ENCODE data around the gene TSFM. TPM values are rescaled to one million over a fixed set of nuclear protein-coding genes. Genes with fewer than 3 reads are reported as not detected.
A peak's percentile ranks its signal among the peaks of the same experiment; 100 is the strongest.

TSFM gene
- total RNA-seq, 1 donor from 2014 or later, result 47.7 TPM

DNA sequence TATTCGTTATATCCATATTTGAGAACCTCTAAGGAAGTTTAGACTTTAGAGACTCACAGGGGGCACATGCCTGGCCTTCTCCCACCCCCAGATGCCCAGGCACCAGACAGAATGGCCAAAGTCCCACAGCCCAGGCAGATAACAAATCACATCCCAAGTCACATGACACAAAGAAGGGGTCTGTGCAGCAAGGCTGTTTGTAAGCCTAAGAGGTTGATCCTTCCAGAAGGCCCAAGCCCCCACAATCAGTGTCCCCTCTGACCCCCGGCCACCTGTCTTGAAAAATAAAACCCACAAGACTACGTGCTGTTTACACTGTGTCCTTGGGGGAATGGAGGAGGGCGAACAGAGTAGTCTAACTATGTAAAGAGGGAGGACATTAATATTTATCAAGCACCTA is 58.9 kb downstream of the TSFM start:
- intact Hi-C loops (cut with DNase I), result no loop called here
- DNase-seq (ENCODE audit: low spot score), result no peak

DNA sequence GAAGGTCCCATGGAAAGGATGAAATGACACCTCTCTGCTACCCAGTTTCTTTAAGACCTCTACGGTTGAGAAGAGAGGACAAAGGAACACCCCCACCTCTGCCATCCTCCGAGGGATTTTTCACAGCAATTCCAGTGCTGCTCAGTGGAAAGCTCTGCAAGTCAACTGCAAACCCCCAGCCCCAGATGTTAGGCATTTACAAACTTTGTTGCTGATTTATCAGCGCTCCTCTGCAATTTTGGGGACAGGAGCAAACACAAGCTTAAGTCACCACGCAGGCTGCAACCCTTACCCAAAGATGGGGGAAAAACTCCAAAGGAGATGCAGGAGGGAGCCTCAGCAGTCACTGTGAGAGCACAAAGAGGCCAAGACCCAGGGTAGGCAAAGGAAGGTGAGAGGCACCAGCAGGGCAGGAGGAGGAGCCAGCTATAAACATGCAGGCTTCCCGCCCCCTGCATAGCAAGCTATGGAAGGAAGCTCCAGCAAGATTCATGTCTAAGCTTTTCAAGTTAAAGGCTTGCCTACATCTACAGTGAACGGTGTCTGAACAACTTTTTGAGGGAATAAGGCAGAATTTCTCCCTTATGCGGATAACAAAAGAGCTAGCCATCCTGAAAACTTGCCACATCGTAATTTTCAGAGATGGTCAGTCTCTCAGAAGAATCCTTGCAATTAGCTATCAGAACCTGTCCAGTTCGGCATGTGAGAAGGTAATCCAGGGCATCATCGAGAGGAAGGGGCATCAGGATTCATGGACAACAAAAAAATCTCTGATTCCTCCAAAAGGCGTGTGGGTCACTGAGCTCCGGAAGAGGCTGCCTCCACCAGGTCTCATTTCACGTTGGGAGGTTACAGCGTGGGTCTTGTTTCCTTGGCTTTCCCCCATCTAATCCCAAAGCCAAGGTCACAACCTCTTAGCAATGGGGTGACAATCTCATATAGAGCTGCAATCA is 60.0 kb downstream of the TSFM start:
- DNase-seq (ENCODE audit: low spot score), result no peak
- intact Hi-C loops (cut with DNase I), result no loop called here

DNA sequence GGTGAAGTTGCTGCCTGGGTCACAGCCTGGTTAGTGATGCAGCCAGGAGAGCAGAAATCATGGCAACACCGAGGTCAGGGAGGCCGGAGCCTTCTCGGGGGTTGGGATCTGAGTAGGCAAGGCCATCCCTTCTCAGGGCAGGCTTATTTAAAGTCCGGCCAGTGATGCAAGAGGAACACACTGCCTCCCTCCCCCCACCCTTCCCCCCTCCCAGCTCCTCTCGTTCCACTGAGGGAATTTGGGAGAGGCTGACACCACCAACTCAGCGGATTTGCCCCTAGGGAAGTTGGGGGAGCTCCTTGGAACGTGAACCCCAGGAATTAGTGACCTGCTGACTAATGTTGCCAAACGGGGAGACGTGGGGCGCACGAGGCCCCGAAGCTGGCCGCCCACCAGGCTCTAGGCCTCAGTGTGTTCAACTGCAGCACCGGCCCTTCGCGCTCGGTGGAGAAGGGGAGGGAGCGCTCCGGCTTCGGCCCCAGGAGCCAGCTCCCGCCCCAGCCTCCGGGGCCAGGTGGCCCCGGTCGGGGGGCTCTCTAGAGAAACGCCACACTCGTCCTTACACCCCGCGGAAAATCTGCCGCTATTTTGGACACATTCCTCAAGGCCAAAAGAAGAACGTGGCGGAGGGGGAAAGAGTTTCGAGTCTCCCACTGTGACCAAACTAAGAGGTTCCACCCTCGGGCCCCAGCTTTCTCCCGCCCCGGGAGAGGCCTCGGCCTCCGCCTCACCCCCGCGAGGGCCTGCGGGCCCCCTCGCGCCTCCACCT is 62.3 kb downstream of the TSFM start:
- intact Hi-C loops (cut with DNase I), result no loop called here
- DNase-seq (ENCODE audit: low spot score), result peak; percentile 89

DNA sequence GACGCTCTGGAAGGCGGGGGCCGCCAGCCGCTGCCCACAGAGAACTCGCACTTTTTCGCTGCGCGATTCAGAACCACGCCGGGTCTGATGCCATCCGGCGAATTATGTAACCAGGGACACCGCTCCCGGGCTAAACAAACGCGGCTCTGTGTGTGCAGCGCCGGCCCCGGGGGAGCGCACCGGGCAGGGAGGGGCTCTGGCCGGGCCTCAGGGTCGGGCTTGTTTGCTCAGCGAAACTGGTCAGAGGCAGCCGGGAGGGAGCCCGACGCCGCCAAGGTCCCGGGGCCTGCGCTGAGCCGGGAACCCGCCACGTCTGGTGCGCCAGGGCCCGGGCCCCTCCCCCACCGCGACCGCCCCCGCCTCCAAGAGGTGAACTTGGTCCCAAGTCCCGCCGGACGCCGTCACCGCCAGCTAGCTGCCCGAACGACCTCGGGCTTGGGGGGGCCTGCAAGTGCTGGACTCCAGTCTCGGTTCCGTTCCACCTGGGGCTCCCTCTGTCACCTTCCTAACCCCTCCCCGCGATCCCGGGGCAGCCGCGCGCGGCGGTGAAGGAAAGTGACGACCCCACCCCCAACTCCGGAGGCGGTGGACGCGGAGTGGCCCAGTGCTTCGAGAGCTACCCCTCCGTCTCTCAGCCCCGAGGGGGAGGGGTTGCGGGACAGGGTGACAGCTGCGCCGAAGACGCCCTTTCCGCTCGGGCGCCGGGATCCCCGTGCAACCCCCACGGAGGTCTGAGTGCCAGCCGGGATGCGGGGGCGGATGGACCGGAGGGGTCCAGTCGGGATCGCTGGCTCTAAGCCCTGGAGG is 63.1 kb downstream of the TSFM start:
- DNase-seq (ENCODE audit: low spot score), result peak; percentile 89
- intact Hi-C loops (cut with DNase I), result loop anchor here (2.0 kb wide), 3 partner anchors 19 to 51 kb away; no protein-coding TSS in a partner anchor

DNA sequence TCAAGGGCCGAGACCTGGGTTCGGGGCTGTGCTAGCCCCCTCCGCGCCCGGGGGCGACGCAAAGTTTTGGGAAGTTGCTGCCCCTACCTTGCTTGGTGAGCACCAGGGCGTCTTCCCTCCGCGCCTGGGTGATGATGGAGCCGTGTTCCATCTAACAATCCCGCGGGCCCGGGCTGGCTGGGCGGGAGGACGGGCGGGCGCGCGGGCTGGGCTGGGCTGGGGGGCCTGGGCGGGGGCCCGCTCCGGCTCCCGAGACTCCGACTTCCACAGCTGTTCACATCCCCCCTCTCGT is 63.6 kb downstream of the TSFM start:
- intact Hi-C loops (cut with DNase I), result loop anchor here (2.0 kb wide), 3 partner anchors 19 to 51 kb away; no protein-coding TSS in a partner anchor
- no peak for DNase-seq (ENCODE audit: low spot score)

DNA sequence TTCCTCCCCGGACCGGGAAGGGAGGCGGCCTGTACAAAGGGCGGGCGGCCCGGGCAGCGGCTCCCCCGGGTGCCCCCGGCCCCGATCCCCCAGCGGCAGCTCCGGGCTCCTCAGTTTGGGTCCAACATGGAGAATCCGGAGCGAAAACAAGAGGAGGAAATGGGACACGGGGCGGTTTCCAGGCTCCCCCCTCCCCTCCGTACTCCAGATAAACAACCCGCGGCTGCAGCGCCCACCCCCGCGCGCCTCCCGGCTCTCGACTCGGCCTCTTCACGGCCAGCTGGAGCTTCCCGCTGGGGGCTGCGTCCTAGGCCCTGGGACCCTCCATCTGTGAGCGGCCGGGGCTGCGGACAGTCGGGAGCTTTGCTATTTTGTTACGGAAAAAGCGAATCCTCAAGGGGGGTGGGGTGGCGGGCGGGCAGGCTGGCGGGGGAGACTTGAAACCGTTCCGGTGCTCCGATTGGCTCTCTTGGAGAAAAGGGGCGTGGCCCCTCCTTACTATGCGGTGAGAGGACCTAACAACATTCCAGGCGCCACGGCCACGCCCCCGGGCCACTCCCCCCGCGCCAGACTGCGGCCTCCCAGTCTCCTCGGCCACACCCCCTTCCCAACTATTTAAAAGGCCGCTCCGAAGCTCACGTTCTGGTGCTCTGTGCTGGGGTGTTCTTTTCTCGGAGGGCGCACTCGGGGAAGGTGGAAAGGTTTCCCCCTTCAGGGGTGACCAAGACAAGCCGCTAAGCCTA is 64.2 kb downstream of the TSFM start, which contains the start of gene CTDSP2:
TSS of gene CTDSP2 (minus strand) at position 153 of the 743 bp plus-strand sequence. CDS start 294 bp downstream, outside the sequence.
- peak; percentile 100 for DNase-seq (ENCODE audit: low spot score)
- intact Hi-C loops (cut with DNase I), result loop anchor here (2.0 kb wide), 3 partner anchors 18 to 50 kb away; no protein-coding TSS in a partner anchor

Small RNA genes within 50 kb of the gene (microRNA-seq; reads per million reads assigned to microRNA genes)
- 81.0 reads per million, percentile 55 among the genes with 10 or more reads in this experiment for gene MIR26A2
- not detected for gene MIR6759

Other genes with a start within 250 kb of the TSFM start
- gene DCTN2, start 235.6 kb upstream of the TSFM start, total RNA-seq, result 100 TPM
- gene KIF5A, start 232.7 kb upstream of the TSFM start, total RNA-seq, result 0.22 TPM
- gene PIP4K2C, start 191.6 kb upstream of the TSFM start, total RNA-seq, result 17.9 TPM
- gene DTX3, start 178.0 kb upstream of the TSFM start, total RNA-seq, result 31.0 TPM
- 15.0 TPM for gene ARHGEF25, start 171.4 kb upstream of the TSFM start, total RNA-seq
- gene B4GALNT1, start 149.6 kb upstream of the TSFM start, total RNA-seq, result 11.1 TPM
- gene OS9, start 88.7 kb upstream of the TSFM start, total RNA-seq, result 133 TPM
- gene AGAP2, start 44.0 kb upstream of the TSFM start, total RNA-seq, result 6.1 TPM
- 25.1 TPM for gene TSPAN31, start 37.7 kb upstream of the TSFM start, total RNA-seq
- gene CDK4, start 30.5 kb upstream of the TSFM start, total RNA-seq, result 46.3 TPM
- 13.1 TPM for gene MARCHF9, start 27.7 kb upstream of the TSFM start, total RNA-seq
- 0.24 TPM for gene CYP27B1, start 15.7 kb upstream of the TSFM start, total RNA-seq
- 13.3 TPM for gene METTL1, start 10.7 kb upstream of the TSFM start, total RNA-seq
- gene EEF1AKMT3, start 10.2 kb upstream of the TSFM start, total RNA-seq, result 1.6 TPM
- 3.5 TPM for gene AVIL, start 35.9 kb downstream of the TSFM start, total RNA-seq
- gene CTDSP2, start 63.9 kb downstream of the TSFM start, total RNA-seq, result 89.2 TPM
- 6.2 TPM for gene ATP23, start 158.8 kb downstream of the TSFM start, total RNA-seq